Measurements from ENCODE around the gene CAT. TPM values are rescaled to one million over a fixed set of nuclear protein-coding genes. Genes with fewer than 3 reads are reported as not detected.

The CAT gene
- total and polyA plus RNA-seq, 7 donors, result 27.9 to 110 (median 83.9) TPM

GRCh38 chr11:34443136-34443535 is 4.4 kb downstream of the CAT start:
- Histone ChIP-seq H3K4me3 (no peak overlapping the region), H3K4me1 (peaks cover 65% of the 10 kb centered on the region), H3K27ac (no peak overlapping the region), H3K27me3 (ENCODE audit: insufficient read depth in 3 of 3, low read length in 2 of 3) (no peaks in the 10 kb centered on the region), H3K9me3 (no peaks in the 10 kb centered on the region), H3K36me3 (ENCODE audit: insufficient read depth in 1 of 2, low read depth in 1 of 2) (peaks cover 0 to 5% of the 10 kb centered on the region in 2 donors)
- ATAC-seq (no peak), DNase-seq (no peak)
- no peak for TF ChIP-seq CTCF (IDR thresholded peaks at IDR 0.05)
- WGBS, 3 donors, result 82 to 89% (median 83%) methylated on average over 3 of the region's 3 CpGs
- intact Hi-C loops (cut with DNase I), result no loop called here

- no peak for TF ChIP-seq CTCF (IDR thresholded peaks at IDR 0.05)
- Histone ChIP-seq H3K27ac (no peak overlapping the region), H3K4me1 (peaks cover 74% of the 10 kb centered on the region), H3K9me3 (no peaks in the 10 kb centered on the region), H3K27me3 (ENCODE audit: insufficient read depth in 3 of 3, low read length in 2 of 3) (no peaks in the 10 kb centered on the region), H3K36me3 (ENCODE audit: insufficient read depth in 1 of 2, low read depth in 1 of 2) (peaks cover 5 to 6% of the 10 kb centered on the region in 2 donors), H3K4me3 (no peak overlapping the region)
- ATAC-seq, result no peak
- no peak for DNase-seq
- intact Hi-C loops (cut with DNase I), result no loop called here
- 78 to 82% (median 78%) methylated on average over 4 of the region's 4 CpGs for WGBS, 3 donors
Observed at GRCh38 chr11:34444428-34444827, 5.7 kb downstream of the CAT start.

GRCh38 chr11:34445956-34446355 is 7.2 kb downstream of the CAT start:
- DNase-seq, result no peak
- no peak for ATAC-seq
- Histone ChIP-seq H3K27me3 (ENCODE audit: insufficient read depth in 3 of 3, low read length in 2 of 3) (no peaks in the 10 kb centered on the region), H3K27ac (peak overlapping the region; percentile 65), H3K9me3 (no peaks in the 10 kb centered on the region), H3K36me3 (ENCODE audit: insufficient read depth in 1 of 2, low read depth in 1 of 2) (peaks cover 5 to 21% of the 10 kb centered on the region in 2 donors), H3K4me1 (peaks cover 63% of the 10 kb centered on the region), H3K4me3 (no peak overlapping the region)
- WGBS, 3 donors, result 74 to 95% (median 85%) methylated on average over 4 of the region's 4 CpGs
- no peak for TF ChIP-seq CTCF (IDR thresholded peaks at IDR 0.05)
- intact Hi-C loops (cut with DNase I), result no loop called here

GRCh38 chr11:34446386-34446785 is 7.7 kb downstream of the CAT start:
- ATAC-seq (peak in 1 of 4 donors; percentile 41), DNase-seq (no peak)
- peaks cover 59% of the 10 kb centered on the region for H3K4me1 ChIP-seq
- intact Hi-C loops (cut with DNase I), result no loop called here
- no peaks in the 10 kb centered on the region for H3K9me3 ChIP-seq
- no peaks in the 10 kb centered on the region for H3K27me3 ChIP-seq (ENCODE audit: insufficient read depth in 3 of 3, low read length in 2 of 3)
- peak overlapping the region; percentile 65 for H3K27ac ChIP-seq
- no peak for TF ChIP-seq CTCF (IDR thresholded peaks at IDR 0.05)
- H3K4me3 ChIP-seq, result no peak overlapping the region
- WGBS, 3 donors, result 50 to 51% (median 51%) methylated on average over 5 of the region's 5 CpGs
- H3K36me3 ChIP-seq (ENCODE audit: insufficient read depth in 1 of 2, low read depth in 1 of 2), result peaks cover 5 to 26% of the 10 kb centered on the region in 2 donors

- H3K9me3 ChIP-seq, result no peaks in the 10 kb centered on the region
- no peak for DNase-seq
- no peak for ATAC-seq
- peak overlapping the region; percentile 65 for H3K27ac ChIP-seq
- H3K4me3 ChIP-seq, result no peak overlapping the region
- peaks cover 53% of the 10 kb centered on the region for H3K4me1 ChIP-seq
- peaks cover 9 to 32% of the 10 kb centered on the region in 2 donors for H3K36me3 ChIP-seq (ENCODE audit: insufficient read depth in 1 of 2, low read depth in 1 of 2)
- no peak for TF ChIP-seq CTCF (IDR thresholded peaks at IDR 0.05)
- no peaks in the 10 kb centered on the region for H3K27me3 ChIP-seq (ENCODE audit: insufficient read depth in 3 of 3, low read length in 2 of 3)
- intact Hi-C loops (cut with DNase I), result no loop called here
Observed at GRCh38 chr11:34447044-34447443, 8.3 kb downstream of the CAT start.

All from psoas muscle (tissue), 8 donors.